Measurements from ENCODE around the gene HIRIP3. TPM values are rescaled to one million over a fixed set of nuclear protein-coding genes. Genes with fewer than 3 reads are reported as not detected.

Gene HIRIP3
- total and polyA plus RNA-seq, 2 of the 8 experiments (the other 6 are each of a cell fraction or from before 2014, with no cell fraction given) = 11.9 to 18.5 TPM

DNA sequence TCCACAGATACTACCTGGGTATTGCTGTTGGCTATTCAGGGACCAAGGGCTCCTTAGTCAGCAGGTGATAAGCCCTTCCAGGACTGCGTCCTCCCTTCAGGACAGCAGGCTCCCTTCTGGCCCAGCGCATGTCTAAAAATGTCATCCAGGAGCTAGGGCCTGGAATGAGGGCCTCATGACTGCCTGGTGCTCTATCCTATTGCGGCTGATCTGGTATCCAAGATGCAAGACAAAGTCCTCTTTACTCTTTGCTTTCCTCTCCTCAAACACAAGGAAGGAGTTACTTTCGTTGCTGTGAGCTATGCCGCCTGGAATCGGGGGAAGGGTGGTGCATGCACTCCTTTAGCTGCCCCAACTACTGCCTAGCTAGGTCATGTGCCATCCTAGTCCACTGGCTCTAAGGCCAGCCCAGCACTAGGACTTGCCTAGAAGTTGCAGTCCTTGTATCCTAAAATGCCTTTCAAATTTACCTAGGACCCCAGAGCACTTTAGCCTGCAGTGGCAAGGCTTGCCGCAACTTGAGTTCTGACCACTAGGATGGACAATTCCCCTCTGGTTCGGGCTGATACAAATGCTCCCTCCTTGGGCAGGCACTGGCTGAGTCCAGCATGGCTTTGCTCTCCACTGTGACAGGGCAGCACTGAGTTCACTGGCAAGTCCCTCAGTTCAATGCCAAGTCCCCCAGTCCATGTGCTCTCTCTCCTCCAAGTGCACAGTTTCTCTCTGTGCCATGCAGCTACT lies 43.6 kb downstream of the HIRIP3 start:
- Histone ChIP-seq H3K79me2 (ENCODE audit: control insufficient read depth in 1 of 2, insufficient read depth in 2 of 2, low read length in 2 of 2) (no peaks in the 10 kb centered on the region), H2BK15ac (ENCODE audit: low read length) (0 out of 2 replicates have a peak overlapping the region, but pooled peaks have one; percentile 6), H3K4me1 (replicated peaks in 1 of 4; ENCODE audit: control insufficient read depth in 3 of 4, insufficient read depth in 4 of 4, low read length in 3 of 4) (peaks cover 0 to 7% (median 4%) of the 10 kb centered on the region in 4 experiments; a peak in 5 of 7 replicates), H3K23me2 (ENCODE audit: low read depth, low read length) (no peaks in the 10 kb centered on the region), H2AK5ac (ENCODE audit: low read depth, low read length) (no peak overlapping the region), H3K9ac (replicated peaks in 1 of 4; ENCODE audit: extremely low read depth in 1 of 4, low read depth in 3 of 4, low read length in 3 of 4) (no peak overlapping the region), H3K56ac (replicated peaks; ENCODE audit: insufficient read length, low read depth, low read length) (no peak overlapping the region), H4K91ac (replicated peaks; ENCODE audit: insufficient read length, low read length) (peak overlapping the region; percentile 88), H2BK5ac (ENCODE audit: low read depth, low read length) (peak overlapping the region; percentile 63), H3K4ac (replicated peaks; ENCODE audit: insufficient read length, low read depth, low read length) (no peak overlapping the region), H2AFZ (ENCODE audit: low read length) (peak overlapping the region; percentile 94), H3K27ac (ENCODE audit: low read depth, low read length) (no peak overlapping the region), H3K23ac (ENCODE audit: insufficient read length) (no peak overlapping the region), H2BK12ac (ENCODE audit: low read depth, low read length) (peak overlapping the region; percentile 45; the same call in 1 of the 2 replicates), H4K8ac (ENCODE audit: extremely low read depth, insufficient read depth, low read length) (no peak overlapping the region), H3K36me3 (ENCODE audit: control insufficient read depth in 2 of 4, insufficient read depth in 4 of 4, low read length in 3 of 4) (no peaks in the 10 kb centered on the region), H3K27me3 (replicated peaks in 1 of 4; ENCODE audit: control insufficient read depth in 3 of 4, extremely low read depth in 1 of 4, insufficient read depth in 3 of 4, low read length in 3 of 4) (no peaks in the 10 kb centered on the region), H3K4me2 (ENCODE audit: insufficient read depth in 1 of 2, low read depth in 2 of 2, low read length in 2 of 2) (no peak overlapping the region), H4K20me1 (replicated peaks in 1 of 2; ENCODE audit: control insufficient read depth in 1 of 2, insufficient read depth in 2 of 2, low read length in 2 of 2) (no peaks in the 10 kb centered on the region), H2BK20ac (ENCODE audit: low read length) (no peak overlapping the region), H3K79me1 (ENCODE audit: low read depth, low read length) (no peaks in the 10 kb centered on the region), H3K4me3 (ENCODE audit: extremely low read depth in 1 of 4, insufficient read depth in 2 of 4, low read depth in 3 of 4, low read length in 4 of 4) (no peak overlapping the region), H3K18ac (ENCODE audit: extremely low read depth, low read length) (peak overlapping the region; percentile 44; the same call in 1 of the 2 replicates), H3K9me3 (ENCODE audit: insufficient read depth in 2 of 2, low read depth in 1 of 2, low read length in 1 of 2) (no peaks in the 10 kb centered on the region), H3K14ac (ENCODE audit: insufficient read length) (no peak overlapping the region), H2BK120ac (replicated peaks; ENCODE audit: low read depth, low read length) (no peak overlapping the region), H4K5ac (ENCODE audit: insufficient read length, low read depth, low read length) (no peak overlapping the region)
- peak in 1 of 2 experiments; percentile 52 for DNase-seq (ENCODE audit: low read depth in 1 of 2, low spot score in 2 of 2)
- ChIA-PET POLR2A (ENCODE audit: partially characterized antibody) (interaction anchor here (0.6 to 1.1 kb wide), 5 partner anchors 10 to 40 kb away, joined by 3 to 7 read pairs (median 3); partner anchors contain the start of genes KCTD13 and TMEM219), CTCF (ENCODE audit: partially characterized antibody) (interaction anchor here (0.6 to 3.8 kb wide), 11 partner anchors 8 to 136 kb away, joined by 3 to 16 read pairs (median 4); partner anchors contain the start of genes TAOK2 and TMEM219)
- 87% methylated on average over 7 of the region's 8 CpGs; no CpG with 5 or more reads in 1 of the 2 experiments for WGBS, 2 experiments (ENCODE audit: extremely low coverage in 1 of 2, insufficient coverage in 1 of 2, insufficient read length in 1 of 2, insufficient replicate concordance in 2 of 2, low coverage in 1 of 2, low lambda C conversion rate in 2 of 2, missing lambda C conversion rate in 1 of 2)
- FAIRE-seq = no peak
- TF ChIP-seq SIN3A (conservative IDR thresholded peaks at IDR 0.05 in 1 of 2, IDR thresholded peaks at IDR 0.05 in 1 of 2; ENCODE audit: low read depth in 1 of 2, low read length in 2 of 2) (no peak), GABPA (IDR thresholded peaks at IDR 0.05; ENCODE audit: borderline replicate concordance, insufficient read depth, low read length) (no peak), CEBPB (IDR thresholded peaks at IDR 0.05; ENCODE audit: low read depth, low read length) (no peak), SP2 (IDR thresholded peaks at IDR 0.05; ENCODE audit: low read length) (no peak), SP1 (IDR thresholded peaks at IDR 0.05; ENCODE audit: low read depth, low read length) (no peak), CHD2 (IDR thresholded peaks at IDR 0.05; ENCODE audit: low read length) (no peak)
- TF ChIP-seq, protein P1, sequence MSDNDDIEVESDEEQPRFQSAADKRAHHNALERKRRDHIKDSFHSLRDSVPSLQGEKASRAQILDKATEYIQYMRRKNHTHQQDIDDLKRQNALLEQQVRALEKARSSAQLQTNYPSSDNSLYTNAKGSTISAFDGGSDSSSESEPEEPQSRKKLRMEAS (IDR thresholded peaks at IDR 0.05) = peak; percentile 6; the same call in 1 of the 2 replicates
- TF ChIP-seq, protein P2, sequence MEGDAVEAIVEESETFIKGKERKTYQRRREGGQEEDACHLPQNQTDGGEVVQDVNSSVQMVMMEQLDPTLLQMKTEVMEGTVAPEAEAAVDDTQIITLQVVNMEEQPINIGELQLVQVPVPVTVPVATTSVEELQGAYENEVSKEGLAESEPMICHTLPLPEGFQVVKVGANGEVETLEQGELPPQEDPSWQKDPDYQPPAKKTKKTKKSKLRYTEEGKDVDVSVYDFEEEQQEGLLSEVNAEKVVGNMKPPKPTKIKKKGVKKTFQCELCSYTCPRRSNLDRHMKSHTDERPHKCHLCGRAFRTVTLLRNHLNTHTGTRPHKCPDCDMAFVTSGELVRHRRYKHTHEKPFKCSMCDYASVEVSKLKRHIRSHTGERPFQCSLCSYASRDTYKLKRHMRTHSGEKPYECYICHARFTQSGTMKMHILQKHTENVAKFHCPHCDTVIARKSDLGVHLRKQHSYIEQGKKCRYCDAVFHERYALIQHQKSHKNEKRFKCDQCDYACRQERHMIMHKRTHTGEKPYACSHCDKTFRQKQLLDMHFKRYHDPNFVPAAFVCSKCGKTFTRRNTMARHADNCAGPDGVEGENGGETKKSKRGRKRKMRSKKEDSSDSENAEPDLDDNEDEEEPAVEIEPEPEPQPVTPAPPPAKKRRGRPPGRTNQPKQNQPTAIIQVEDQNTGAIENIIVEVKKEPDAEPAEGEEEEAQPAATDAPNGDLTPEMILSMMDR (IDR thresholded peaks at IDR 0.05; ENCODE audit: control extremely low read depth in 1 of 3, insufficient read depth in 1 of 3, low read depth in 1 of 3, low read length in 3 of 3) = peak; percentile 25 to 61 (median 35); a peak in 3 of 4 replicates
